ENCODE measurements around the gene PLXNB3. TPM values are rescaled to one million over a fixed set of nuclear protein-coding genes. Genes with fewer than 3 reads are reported as not detected.

Gene PLXNB3
- total RNA-seq, 3 donors from 2014 or later (not counting 1 experiment from before 2014, with no cell fraction given) = 1.2 to 1.3 TPM; not detected in 1

DNA sequence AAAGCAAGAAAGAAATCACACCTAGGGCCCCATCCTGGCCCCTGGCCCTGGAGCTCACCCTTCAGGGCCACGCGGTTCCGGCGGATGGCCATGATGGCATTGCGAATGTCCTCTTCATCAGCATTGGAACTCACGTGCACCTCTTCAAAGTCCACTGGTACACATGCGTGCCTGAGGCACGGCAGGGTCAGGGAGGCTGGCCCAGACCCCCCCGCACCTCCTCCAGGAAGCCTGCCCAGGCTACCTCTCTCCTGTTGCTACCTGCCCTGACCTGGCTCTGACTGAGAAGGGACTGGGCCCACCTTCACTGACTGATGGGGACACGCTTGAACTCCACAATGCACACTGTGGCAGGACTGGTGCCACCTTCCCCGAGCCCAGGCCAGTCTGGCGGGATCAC lies 25.6 kb downstream of the PLXNB3 start:
- H3K9me3 ChIP-seq (ENCODE audit: control insufficient read depth, insufficient read depth, low read length) = no peaks in the 10 kb centered on the region
- no peaks in the 10 kb centered on the region for H3K36me3 Mint-ChIP-seq
- peaks cover 15% of the 10 kb centered on the region for H3K4me1 ChIP-seq (ENCODE audit: control insufficient read depth, insufficient read depth, low read length)
- H3K4me1 Mint-ChIP-seq = peaks cover 8 to 11% of the 10 kb centered on the region in 2 donors
- H3K27ac Mint-ChIP-seq = no peak overlapping the region
- peaks cover 17% of the 10 kb centered on the region for H3K36me3 ChIP-seq (ENCODE audit: control insufficient read depth, insufficient read depth, low read length)
- intact Hi-C loops (cut with micrococcal nuclease) = no loop called here
- no peaks in the 10 kb centered on the region for H3K9me3 Mint-ChIP-seq
- no peak overlapping the region for H3K27ac ChIP-seq (ENCODE audit: low read length)
- DNase-seq (no peak), ATAC-seq (no peak)
- 98% methylated on average over 12 of the region's 12 CpGs for WGBS (ENCODE audit: insufficient coverage)
- H3K27me3 Mint-ChIP-seq (ENCODE audit: low read depth in 2 of 2) = no peaks in the 10 kb centered on the region
- H3K4me3 Mint-ChIP-seq = no peak overlapping the region
- no peak overlapping the region for H3K4me3 ChIP-seq (ENCODE audit: low read length)
- TF ChIP-seq, protein P1, sequence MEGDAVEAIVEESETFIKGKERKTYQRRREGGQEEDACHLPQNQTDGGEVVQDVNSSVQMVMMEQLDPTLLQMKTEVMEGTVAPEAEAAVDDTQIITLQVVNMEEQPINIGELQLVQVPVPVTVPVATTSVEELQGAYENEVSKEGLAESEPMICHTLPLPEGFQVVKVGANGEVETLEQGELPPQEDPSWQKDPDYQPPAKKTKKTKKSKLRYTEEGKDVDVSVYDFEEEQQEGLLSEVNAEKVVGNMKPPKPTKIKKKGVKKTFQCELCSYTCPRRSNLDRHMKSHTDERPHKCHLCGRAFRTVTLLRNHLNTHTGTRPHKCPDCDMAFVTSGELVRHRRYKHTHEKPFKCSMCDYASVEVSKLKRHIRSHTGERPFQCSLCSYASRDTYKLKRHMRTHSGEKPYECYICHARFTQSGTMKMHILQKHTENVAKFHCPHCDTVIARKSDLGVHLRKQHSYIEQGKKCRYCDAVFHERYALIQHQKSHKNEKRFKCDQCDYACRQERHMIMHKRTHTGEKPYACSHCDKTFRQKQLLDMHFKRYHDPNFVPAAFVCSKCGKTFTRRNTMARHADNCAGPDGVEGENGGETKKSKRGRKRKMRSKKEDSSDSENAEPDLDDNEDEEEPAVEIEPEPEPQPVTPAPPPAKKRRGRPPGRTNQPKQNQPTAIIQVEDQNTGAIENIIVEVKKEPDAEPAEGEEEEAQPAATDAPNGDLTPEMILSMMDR (IDR thresholded peaks at IDR 0.05) = no peak
- H3K27me3 ChIP-seq (ENCODE audit: control insufficient read depth, insufficient read depth, low read length) = no peaks in the 10 kb centered on the region

DNA sequence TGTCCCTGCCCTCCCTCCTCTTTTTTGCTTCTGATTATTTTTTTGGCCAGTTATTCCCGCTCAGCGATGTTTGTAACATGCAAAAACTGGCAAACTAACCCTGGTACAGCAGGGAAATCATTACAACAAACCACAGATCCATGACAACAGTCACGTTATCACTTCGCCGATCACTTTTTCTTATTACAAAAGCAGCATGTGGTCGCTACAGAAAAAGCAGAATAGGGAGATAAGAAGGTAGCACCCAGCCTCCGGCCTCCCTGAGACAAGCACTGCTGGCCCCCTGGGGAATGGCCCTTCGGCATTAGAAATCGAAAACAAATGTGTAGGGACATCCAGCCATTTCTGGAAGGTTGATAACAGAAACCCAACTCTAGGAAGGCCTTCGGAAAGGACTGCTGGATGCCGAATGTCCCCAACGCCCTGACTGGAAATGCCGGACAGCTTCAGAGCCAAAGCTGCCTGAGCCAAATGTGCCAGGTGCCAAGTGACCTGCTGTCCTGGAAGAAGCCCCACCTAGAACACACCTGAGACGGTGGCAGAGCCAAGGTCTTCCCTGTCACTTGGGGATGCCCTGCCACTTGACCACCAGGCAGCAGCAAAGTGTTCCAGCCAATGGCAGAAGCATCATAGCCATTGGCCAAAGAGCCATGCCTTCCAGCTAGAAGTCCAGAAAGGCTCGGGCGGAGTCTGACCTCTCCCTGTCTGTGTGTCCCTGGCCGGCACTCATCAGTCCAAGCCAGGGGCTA lies 27.2 kb downstream of the PLXNB3 start:
- H3K36me3 Mint-ChIP-seq = no peaks in the 10 kb centered on the region
- H3K4me3 Mint-ChIP-seq = no peak overlapping the region
- H3K4me1 Mint-ChIP-seq = peaks cover 8 to 19% of the 10 kb centered on the region in 2 donors
- TF ChIP-seq, protein P1 (IDR thresholded peaks at IDR 0.05) = no peak
- no peak overlapping the region for H3K4me3 ChIP-seq (ENCODE audit: low read length)
- no peaks in the 10 kb centered on the region for H3K9me3 ChIP-seq (ENCODE audit: control insufficient read depth, insufficient read depth, low read length)
- DNase-seq (no peak), ATAC-seq (no peak)
- H3K27me3 Mint-ChIP-seq (ENCODE audit: low read depth in 2 of 2) = no peaks in the 10 kb centered on the region
- intact Hi-C loops (cut with micrococcal nuclease) = no loop called here
- no peak overlapping the region for H3K27ac Mint-ChIP-seq
- H3K9me3 Mint-ChIP-seq = no peaks in the 10 kb centered on the region
- peaks cover 28% of the 10 kb centered on the region for H3K4me1 ChIP-seq (ENCODE audit: control insufficient read depth, insufficient read depth, low read length)
- no peak overlapping the region for H3K27ac ChIP-seq (ENCODE audit: low read length)
- H3K36me3 ChIP-seq (ENCODE audit: control insufficient read depth, insufficient read depth, low read length) = peaks cover 13% of the 10 kb centered on the region
- no peaks in the 10 kb centered on the region for H3K27me3 ChIP-seq (ENCODE audit: control insufficient read depth, insufficient read depth, low read length)
- WGBS (ENCODE audit: insufficient coverage) = 93% methylated on average over 17 of the region's 17 CpGs

DNA sequence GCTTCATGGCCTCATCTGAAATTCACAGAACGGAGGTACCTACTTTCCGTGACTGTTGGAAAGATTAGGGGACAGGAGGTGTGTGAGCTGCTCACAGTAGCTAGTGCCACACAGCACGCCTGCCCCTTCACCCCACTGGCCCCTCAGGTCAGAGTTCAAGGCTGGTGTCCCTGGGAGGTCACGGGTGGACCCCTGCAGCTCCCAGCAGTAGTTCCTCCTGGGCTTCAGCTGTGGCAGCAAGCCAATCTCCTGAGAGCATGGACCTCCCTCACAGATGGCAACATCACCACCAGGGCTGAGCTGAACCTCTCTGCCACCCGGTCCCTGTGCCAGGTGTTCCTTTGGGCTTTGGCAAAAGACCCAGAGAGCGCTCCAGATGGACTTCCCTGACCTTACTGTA lies 28.3 kb downstream of the PLXNB3 start:
- WGBS (ENCODE audit: insufficient coverage) = 94% methylated on average over 3 of the region's 6 CpGs

More for the DNA sequence above, 28.3 kb downstream of the PLXNB3 start:
- Histone ChIP-seq H3K27ac (ENCODE audit: low read length) (no peak overlapping the region), H3K36me3 (ENCODE audit: control insufficient read depth, insufficient read depth, low read length) (peaks cover 15% of the 10 kb centered on the region), H3K4me1 (ENCODE audit: control insufficient read depth, insufficient read depth, low read length) (peaks cover 34% of the 10 kb centered on the region), H3K27me3 (ENCODE audit: control insufficient read depth, insufficient read depth, low read length) (no peaks in the 10 kb centered on the region), H3K9me3 (ENCODE audit: control insufficient read depth, insufficient read depth, low read length) (no peaks in the 10 kb centered on the region), H3K4me3 (ENCODE audit: low read length) (no peak overlapping the region)
- Mint-ChIP-seq H3K9me3 (no peaks in the 10 kb centered on the region), H3K36me3 (no peaks in the 10 kb centered on the region), H3K4me3 (no peak overlapping the region), H3K27ac (no peak overlapping the region), H3K4me1 (peaks cover 8 to 21% of the 10 kb centered on the region in 2 donors), H3K27me3 (ENCODE audit: low read depth in 2 of 2) (no peaks in the 10 kb centered on the region)
- ATAC-seq = no peak
- TF ChIP-seq, protein P1 (IDR thresholded peaks at IDR 0.05) = no peak
- intact Hi-C loops (cut with micrococcal nuclease) = no loop called here
- no peak for DNase-seq

Data from natural killer cell (primary cell).